B cell (primary cell): Measurements from ENCODE around the gene N4BP2L2. TPM values are rescaled to one million over a fixed set of nuclear protein-coding genes. Genes with fewer than 3 reads are reported as not detected.

Experiments used
- ATAC-seq: fragments of 200-7000 bp; cut with Tn5 transposase; one replicate; pipeline ENCODE4 v1.10.0; 2021; ENCODE audit warnings: low read depth, mild to moderate bottlenecking, moderate number of reproducible peaks, moderate library complexity
- CTCF ChIA-PET: fragments of 350-600 bp; sonication (Branson Sonifier 250); formaldehyde crosslinking; loops from one replicate; lab custom pipeline; 2021; ENCODE audit warnings: antibody characterized with exemption, inconsistent platforms; lab: Charles Lee
- POLR2A ChIA-PET: fragments of 350-600 bp; sonication (Branson Sonifier 250); formaldehyde crosslinking; loops from one replicate; lab custom pipeline; 2021; ENCODE audit warnings: antibody characterized with exemption; lab: Charles Lee
- DNase-seq: peaks from one replicate; pipeline ENCODE4 v3.0.0; 2013
- H2AFZ ChIP-seq: 2 replicates; pipeline ENCODE4 v1.6.1; 2012; ENCODE audit warnings: mild to moderate bottlenecking, low read depth, low read length; ENCODE audit not compliant: insufficient read depth, poor library complexity, severe bottlenecking
- H3K27ac ChIP-seq, 2 donors: 1 replicate in 1 of 2; 2 replicates in 1 of 2; pipeline ENCODE4 v1.5.1; 2012 to 2013; ENCODE audit warnings: low read length in 2 of 2, mild to moderate bottlenecking in 2 of 2, moderate library complexity in 1 of 2
- H3K27me3 ChIP-seq, 4 experiments: fragments of 200-600 bp in 1 of 4; sonication (generic) in 1 of 4; replicated peaks in 1 of 4; 1 replicate in 2 of 4; 2 replicates in 2 of 4; pipeline versions ENCODE4 v1.6.1 to v1.7.0; 2013 to 2016; ENCODE audit warnings: low read length in 3 of 4, mild to moderate bottlenecking in 2 of 4, mixed read lengths in 1 of 4, moderate library complexity in 1 of 4; ENCODE audit not compliant: insufficient read depth in 4 of 4, control insufficient read depth in 3 of 4; ENCODE audit errors: control extremely low read depth in 1 of 4
- H3K36me3 ChIP-seq, 2 experiments: replicated peaks in 1 of 2; 1 replicate in 1 of 2; 2 replicates in 1 of 2; pipeline versions ENCODE4 v1.6.1 to v1.7.1; 2013; ENCODE audit warnings: low read length in 1 of 2; ENCODE audit not compliant: insufficient read depth in 2 of 2, control insufficient read depth in 1 of 2; ENCODE audit errors: control extremely low read depth in 1 of 2, extremely low read depth in 1 of 2
- H3K4me1 ChIP-seq, 2 donors: fragments of 200-600 bp in 1 of 2; sonication (generic) in 1 of 2; 1 replicate in 1 of 2; 2 replicates in 1 of 2; pipeline versions ENCODE4 v1.5.1 to v1.6.1; 2013 to 2017; ENCODE audit warnings: low read length in 2 of 2; ENCODE audit not compliant: control insufficient read depth in 2 of 2, insufficient read depth in 2 of 2
- H3K4me2 ChIP-seq: replicated peaks from 2 replicates; pipeline ENCODE3; 2012; ENCODE audit warnings: mild to moderate bottlenecking, low read depth, low read length; ENCODE audit not compliant: poor library complexity, severe bottlenecking
- H3K4me3 ChIP-seq, 5 experiments: fragments of 200-600 bp in 1 of 5; sonication (generic) in 1 of 5; 1 replicate in 3 of 5; 2 replicates in 2 of 5; pipeline versions ENCODE4 v1.5.1 to v1.7.0; 2011 to 2016; ENCODE audit warnings: low read length in 4 of 5, mild to moderate bottlenecking in 4 of 5, low read depth in 2 of 5, control low read depth in 1 of 5, moderate library complexity in 1 of 5; ENCODE audit not compliant: insufficient read depth in 1 of 5; ENCODE audit errors: control extremely low read depth in 1 of 5, extremely low read depth in 1 of 5
- H3K79me2 ChIP-seq: fragments of 200-600 bp; sonication (generic); one replicate; pipeline ENCODE4 v1.6.0; 2016; ENCODE audit warnings: low read length; ENCODE audit not compliant: control insufficient read depth, insufficient read depth
- H3K9ac ChIP-seq: fragments of 200-600 bp; sonication (generic); 2 replicates; pipeline ENCODE4 v1.6.1; 2017; ENCODE audit warnings: mild to moderate bottlenecking, low read length, moderate library complexity
- H3K9me3 ChIP-seq, 3 donors: one replicate each; pipeline versions ENCODE4 v1.6.1 to v1.7.1; 2013; ENCODE audit warnings: low read length in 2 of 3; ENCODE audit not compliant: control insufficient read depth in 2 of 3, insufficient read depth in 1 of 3; ENCODE audit errors: control extremely low read depth in 1 of 3
- H4K20me1 ChIP-seq: 2 replicates; pipeline ENCODE4 v1.6.0; 2012; ENCODE audit warnings: mild to moderate bottlenecking, low read length; ENCODE audit not compliant: insufficient read depth, control insufficient read depth, poor library complexity, severe bottlenecking
- H3K27ac Mint-ChIP-seq: one replicate; pipeline ENCODE4 v1.8.0; 2021; ENCODE audit warnings: mixed read lengths
- H3K27me3 Mint-ChIP-seq: one replicate; pipeline ENCODE4 v1.8.0; 2021; ENCODE audit warnings: mixed read lengths
- H3K4me1 Mint-ChIP-seq: one replicate; pipeline ENCODE4 v1.8.0; 2021; ENCODE audit warnings: mixed read lengths
- H3K4me3 Mint-ChIP-seq: one replicate; pipeline ENCODE4 v1.8.0; 2021; ENCODE audit warnings: mixed read lengths
- H3K9me3 Mint-ChIP-seq: one replicate; pipeline ENCODE4 v1.8.0; 2022; ENCODE audit warnings: mixed read lengths; ENCODE audit not compliant: insufficient read depth
- EZH2 ChIP-seq: IDR thresholded peaks from 2 replicates; pipeline ENCODE4 v1.6.1; 2012; ENCODE audit warnings: borderline replicate concordance, low read depth, mild to moderate bottlenecking, moderate library complexity, low read length; ENCODE audit not compliant: insufficient read depth, poor library complexity, severe bottlenecking
- WGBS: methylation state at CpG from one replicate; pipeline ENCODE4 v1.1.5; 2013; ENCODE audit warnings: missing lambda C conversion rate; ENCODE audit not compliant: insufficient coverage; 5-methylcytosine and 5-hydroxymethylcytosine counted together
- intact Hi-C: fragments of 100-400 bp; cut with micrococcal nuclease; formaldehyde crosslinking; loops from one replicate; pipeline ENCODE4 v1.10.0; 2022
- polyA plus RNA-seq: library from polyadenylated mRNA; depleted of rRNA; stranded (reverse); fragments of >200 nt; gene quantifications from 2 replicates; pipeline ENCODE4 v1.2.3, GENCODE V29; 2012
- total RNA-seq, 2 donors: library from RNA; stranded (reverse); fragments of 120-200 nt in 1 of 2; gene quantifications; 1 replicate in 1 of 2; 2 replicates in 1 of 2; pipeline versions ENCODE4 v1.2.3 to v1.2.4, GENCODE V29; 2013 to 2022
- TF ChIP-seq, protein P1 (sequence below): fragments of 200-600 bp; IDR thresholded peaks from one replicate; pipeline ENCODE4 v1.8.0; 2022; ENCODE audit warnings: antibody characterized with exemption, mild to moderate bottlenecking

The N4BP2L2 gene
- total and polyA plus RNA-seq, 2 donors (not counting 1 experiment from before 2014, with no cell fraction given): 63.9 to 239 TPM

DNA sequence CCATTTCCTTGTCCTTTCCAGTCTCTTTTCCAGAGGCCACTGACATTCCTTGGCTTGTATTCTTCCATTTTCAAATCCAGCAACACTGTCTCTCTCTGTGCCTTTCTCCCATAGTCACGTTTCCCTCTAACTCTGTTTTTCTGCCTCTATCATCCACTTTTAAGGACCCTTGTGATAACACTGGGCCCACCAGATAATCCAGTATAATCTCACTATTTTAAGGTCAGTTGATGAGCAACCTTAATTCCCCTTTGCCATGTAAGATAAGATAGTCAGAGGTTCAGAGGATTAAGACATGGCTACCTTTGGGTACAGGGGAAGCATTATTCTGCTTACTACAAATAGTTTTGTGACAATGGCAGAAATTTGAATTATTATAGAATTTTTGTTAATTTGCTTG is 64.9 kb downstream of the N4BP2L2 start:
- Histone ChIP-seq H3K4me2 (no peak overlapping the region), H3K9ac (no peak overlapping the region), H3K9me3 (no peaks in the 10 kb centered on the region), H3K36me3 (peaks cover 0 to 7% of the 10 kb centered on the region in 2 experiments), H3K4me1 (no peaks in the 10 kb centered on the region), H3K27me3 (no peaks in the 10 kb centered on the region), H3K4me3 (no peak overlapping the region), H3K79me2 (no peaks in the 10 kb centered on the region), H3K27ac (no peak overlapping the region), H2AFZ (no peak overlapping the region), H4K20me1 (no peaks in the 10 kb centered on the region)
- POLR2A ChIA-PET: no interaction called here
- DNase-seq (no peak), ATAC-seq (no peak)
- H3K4me3 Mint-ChIP-seq: no peak overlapping the region
- no peaks in the 10 kb centered on the region for H3K4me1 Mint-ChIP-seq
- 100% methylated on average over 1 of the region's 1 CpG for WGBS
- no peaks in the 10 kb centered on the region for H3K27me3 Mint-ChIP-seq
- H3K9me3 Mint-ChIP-seq: no peaks in the 10 kb centered on the region
- CTCF ChIA-PET: no interaction called here
- no peak for TF ChIP-seq EZH2
- TF ChIP-seq, protein P1, sequence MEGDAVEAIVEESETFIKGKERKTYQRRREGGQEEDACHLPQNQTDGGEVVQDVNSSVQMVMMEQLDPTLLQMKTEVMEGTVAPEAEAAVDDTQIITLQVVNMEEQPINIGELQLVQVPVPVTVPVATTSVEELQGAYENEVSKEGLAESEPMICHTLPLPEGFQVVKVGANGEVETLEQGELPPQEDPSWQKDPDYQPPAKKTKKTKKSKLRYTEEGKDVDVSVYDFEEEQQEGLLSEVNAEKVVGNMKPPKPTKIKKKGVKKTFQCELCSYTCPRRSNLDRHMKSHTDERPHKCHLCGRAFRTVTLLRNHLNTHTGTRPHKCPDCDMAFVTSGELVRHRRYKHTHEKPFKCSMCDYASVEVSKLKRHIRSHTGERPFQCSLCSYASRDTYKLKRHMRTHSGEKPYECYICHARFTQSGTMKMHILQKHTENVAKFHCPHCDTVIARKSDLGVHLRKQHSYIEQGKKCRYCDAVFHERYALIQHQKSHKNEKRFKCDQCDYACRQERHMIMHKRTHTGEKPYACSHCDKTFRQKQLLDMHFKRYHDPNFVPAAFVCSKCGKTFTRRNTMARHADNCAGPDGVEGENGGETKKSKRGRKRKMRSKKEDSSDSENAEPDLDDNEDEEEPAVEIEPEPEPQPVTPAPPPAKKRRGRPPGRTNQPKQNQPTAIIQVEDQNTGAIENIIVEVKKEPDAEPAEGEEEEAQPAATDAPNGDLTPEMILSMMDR: no peak
- no peak overlapping the region for H3K27ac Mint-ChIP-seq
- intact Hi-C loops: no loop called here

DNA sequence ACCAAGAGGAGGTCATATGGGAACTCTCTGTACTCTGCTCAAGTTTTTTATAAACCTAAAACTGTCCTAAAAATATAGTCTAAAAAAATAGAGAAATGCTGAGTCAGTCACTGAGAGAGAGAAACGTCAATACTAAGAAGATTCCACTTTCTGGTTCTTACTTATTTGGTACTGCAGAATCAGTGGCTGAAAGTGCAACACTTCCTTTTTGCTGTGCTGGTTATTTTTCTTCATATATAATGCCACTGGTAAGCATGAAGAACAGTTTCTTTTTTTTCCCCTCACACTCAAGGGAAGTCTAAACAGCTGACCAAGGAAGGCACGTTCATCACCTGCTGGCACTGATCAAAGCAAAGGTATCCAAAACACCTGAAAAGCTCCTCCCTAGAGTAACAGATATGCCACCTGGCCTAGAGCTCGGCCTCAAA is 66.4 kb downstream of the N4BP2L2 start:
- no peak overlapping the region for H3K27ac ChIP-seq
- POLR2A ChIA-PET: no interaction called here

More for the DNA sequence above, 66.4 kb downstream of the N4BP2L2 start:
- 30% methylated on average over 2 of the region's 3 CpGs for WGBS
- Mint-ChIP-seq H3K4me1 (no peaks in the 10 kb centered on the region), H3K27me3 (no peaks in the 10 kb centered on the region), H3K9me3 (no peaks in the 10 kb centered on the region), H3K4me3 (no peak overlapping the region), H3K27ac (no peak overlapping the region)
- no peak for TF ChIP-seq EZH2
- TF ChIP-seq, protein P1: no peak
- H3K27me3 ChIP-seq: no peaks in the 10 kb centered on the region
- no peaks in the 10 kb centered on the region for H3K9me3 ChIP-seq
- H3K9ac ChIP-seq: no peak overlapping the region
- H4K20me1 ChIP-seq: no peaks in the 10 kb centered on the region
- H3K4me2 ChIP-seq: no peak overlapping the region
- H3K4me3 ChIP-seq: no peak overlapping the region
- H3K4me1 ChIP-seq: no peaks in the 10 kb centered on the region
- H3K36me3 ChIP-seq: peaks cover 0 to 5% of the 10 kb centered on the region in 2 experiments
- intact Hi-C loops: no loop called here
- DNase-seq (no peak), ATAC-seq (no peak)
- no peak overlapping the region for H2AFZ ChIP-seq
- no peaks in the 10 kb centered on the region for H3K79me2 ChIP-seq
- CTCF ChIA-PET: no interaction called here
